ENCODE data around the gene KSR2. TPM values are rescaled to one million over a fixed set of nuclear protein-coding genes. Genes with fewer than 3 reads are reported as not detected.

KSR2 gene
- total RNA-seq, 1 experiment from 2014 or later = not detected

DNA sequence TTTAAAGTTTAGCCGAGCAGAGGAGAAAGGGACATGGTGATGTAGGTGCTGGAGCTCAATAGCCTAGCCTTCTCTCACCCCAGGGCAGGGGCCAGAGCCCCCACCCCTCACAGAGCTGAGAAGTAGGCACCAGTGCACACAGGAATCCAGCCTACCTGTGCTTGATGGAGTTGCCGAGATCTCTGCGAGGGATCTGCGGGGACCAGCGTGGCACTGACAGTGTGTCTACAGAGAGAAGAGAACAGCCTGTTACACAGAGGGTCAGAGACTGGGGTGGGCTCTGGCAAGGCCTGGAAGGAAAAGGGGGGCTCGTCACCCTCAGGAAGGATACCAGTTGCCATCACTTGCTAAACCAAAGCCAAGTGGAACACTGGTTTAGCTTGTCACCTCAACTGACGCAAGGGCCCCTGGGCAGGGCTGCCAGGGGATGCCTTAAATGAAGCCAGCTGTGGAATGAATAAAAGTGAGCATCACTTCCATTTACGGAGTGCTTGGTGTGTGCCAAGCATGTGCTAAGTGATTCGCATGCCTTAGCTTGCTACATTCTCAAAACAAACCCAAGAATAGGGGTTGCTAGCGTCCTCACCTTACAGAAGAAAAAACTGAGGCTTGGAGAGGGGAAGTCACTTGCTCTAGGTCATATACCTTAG, 386.5 kb downstream of the KSR2 start:
- Histone ChIP-seq H3K36me3 (ENCODE audit: insufficient read depth, low read length, poor library complexity, severe bottlenecking) (no peaks in the 10 kb centered on the region), H3K4me1 (ENCODE audit: insufficient read depth, low read length, poor library complexity, severe bottlenecking) (no peaks in the 10 kb centered on the region), H3K9me3 (ENCODE audit: low read depth, low read length, poor library complexity, severe bottlenecking) (no peaks in the 10 kb centered on the region), H3K27me3 (replicated peaks; ENCODE audit: insufficient read depth, low read depth, low read length, poor library complexity) (peaks cover 22% of the 10 kb centered on the region), H3K4me3 (ENCODE audit: low read depth, low read length, poor library complexity, severe bottlenecking) (no peak overlapping the region), H3K27ac (ENCODE audit: low read depth, low read length, poor library complexity, severe bottlenecking) (no peak overlapping the region)
- intact Hi-C loops (cut with micrococcal nuclease; ENCODE audit: unreplicated experiment) = loop anchor here (10.0 kb wide), 1 partner anchor 253 kb away; no protein-coding TSS in a partner anchor
- POLR2A ChIA-PET (ENCODE audit: low non-redundant PET) = no interaction called here
- BruUV-seq (replicated peaks) = no TSS peak
- CTCF ChIA-PET = no interaction called here
- no peak for TF ChIP-seq EZH2 (IDR thresholded peaks at IDR 0.05; ENCODE audit: borderline replicate concordance, low read depth, low read length, poor library complexity, severe bottlenecking)
- TF ChIP-seq, protein P1, sequence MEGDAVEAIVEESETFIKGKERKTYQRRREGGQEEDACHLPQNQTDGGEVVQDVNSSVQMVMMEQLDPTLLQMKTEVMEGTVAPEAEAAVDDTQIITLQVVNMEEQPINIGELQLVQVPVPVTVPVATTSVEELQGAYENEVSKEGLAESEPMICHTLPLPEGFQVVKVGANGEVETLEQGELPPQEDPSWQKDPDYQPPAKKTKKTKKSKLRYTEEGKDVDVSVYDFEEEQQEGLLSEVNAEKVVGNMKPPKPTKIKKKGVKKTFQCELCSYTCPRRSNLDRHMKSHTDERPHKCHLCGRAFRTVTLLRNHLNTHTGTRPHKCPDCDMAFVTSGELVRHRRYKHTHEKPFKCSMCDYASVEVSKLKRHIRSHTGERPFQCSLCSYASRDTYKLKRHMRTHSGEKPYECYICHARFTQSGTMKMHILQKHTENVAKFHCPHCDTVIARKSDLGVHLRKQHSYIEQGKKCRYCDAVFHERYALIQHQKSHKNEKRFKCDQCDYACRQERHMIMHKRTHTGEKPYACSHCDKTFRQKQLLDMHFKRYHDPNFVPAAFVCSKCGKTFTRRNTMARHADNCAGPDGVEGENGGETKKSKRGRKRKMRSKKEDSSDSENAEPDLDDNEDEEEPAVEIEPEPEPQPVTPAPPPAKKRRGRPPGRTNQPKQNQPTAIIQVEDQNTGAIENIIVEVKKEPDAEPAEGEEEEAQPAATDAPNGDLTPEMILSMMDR (conservative IDR thresholded peaks at IDR 0.05; ENCODE audit: low read depth, low read length) = no peak
- DNase-seq (ENCODE audit: low spot score) = no peak

DNA sequence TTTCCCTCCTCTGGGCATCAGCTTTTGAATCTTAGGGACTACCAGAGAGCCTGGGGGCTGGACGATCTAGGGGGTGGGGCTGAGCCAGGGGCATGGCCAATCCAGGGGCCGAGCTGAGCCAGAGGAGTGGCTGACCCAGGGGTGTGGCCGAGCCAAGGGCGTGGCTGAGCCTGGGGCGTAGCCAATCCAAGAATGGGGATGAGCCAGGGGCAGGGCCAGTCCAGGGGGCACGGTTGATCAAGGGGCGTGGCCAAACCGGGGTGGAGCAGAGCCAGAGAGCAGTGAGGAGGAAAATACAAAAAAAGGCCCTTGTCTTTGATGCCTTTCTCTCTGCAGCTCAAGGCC, 388.1 kb downstream of the KSR2 start:
- no peak overlapping the region for H3K27ac ChIP-seq (ENCODE audit: low read depth, low read length, poor library complexity, severe bottlenecking)
- TF ChIP-seq, protein P1 (conservative IDR thresholded peaks at IDR 0.05; ENCODE audit: low read depth, low read length) = no peak
- TF ChIP-seq EZH2 (IDR thresholded peaks at IDR 0.05; ENCODE audit: borderline replicate concordance, low read depth, low read length, poor library complexity, severe bottlenecking) = no peak
- ChIA-PET CTCF (no interaction called here), POLR2A (ENCODE audit: low non-redundant PET) (no interaction called here)
- peak; percentile 68 for DNase-seq (ENCODE audit: low spot score)
- H3K4me3 ChIP-seq (ENCODE audit: low read depth, low read length, poor library complexity, severe bottlenecking) = no peak overlapping the region
- intact Hi-C loops (cut with micrococcal nuclease; ENCODE audit: unreplicated experiment) = loop anchor here (10.0 kb wide), 1 partner anchor 254 kb away; no protein-coding TSS in a partner anchor
- H3K27me3 ChIP-seq (replicated peaks; ENCODE audit: insufficient read depth, low read depth, low read length, poor library complexity) = peaks cover 22% of the 10 kb centered on the region
- no peaks in the 10 kb centered on the region for H3K36me3 ChIP-seq (ENCODE audit: insufficient read depth, low read length, poor library complexity, severe bottlenecking)
- no peaks in the 10 kb centered on the region for H3K9me3 ChIP-seq (ENCODE audit: low read depth, low read length, poor library complexity, severe bottlenecking)
- BruUV-seq (replicated peaks) = no TSS peak
- no peaks in the 10 kb centered on the region for H3K4me1 ChIP-seq (ENCODE audit: insufficient read depth, low read length, poor library complexity, severe bottlenecking)

DNA sequence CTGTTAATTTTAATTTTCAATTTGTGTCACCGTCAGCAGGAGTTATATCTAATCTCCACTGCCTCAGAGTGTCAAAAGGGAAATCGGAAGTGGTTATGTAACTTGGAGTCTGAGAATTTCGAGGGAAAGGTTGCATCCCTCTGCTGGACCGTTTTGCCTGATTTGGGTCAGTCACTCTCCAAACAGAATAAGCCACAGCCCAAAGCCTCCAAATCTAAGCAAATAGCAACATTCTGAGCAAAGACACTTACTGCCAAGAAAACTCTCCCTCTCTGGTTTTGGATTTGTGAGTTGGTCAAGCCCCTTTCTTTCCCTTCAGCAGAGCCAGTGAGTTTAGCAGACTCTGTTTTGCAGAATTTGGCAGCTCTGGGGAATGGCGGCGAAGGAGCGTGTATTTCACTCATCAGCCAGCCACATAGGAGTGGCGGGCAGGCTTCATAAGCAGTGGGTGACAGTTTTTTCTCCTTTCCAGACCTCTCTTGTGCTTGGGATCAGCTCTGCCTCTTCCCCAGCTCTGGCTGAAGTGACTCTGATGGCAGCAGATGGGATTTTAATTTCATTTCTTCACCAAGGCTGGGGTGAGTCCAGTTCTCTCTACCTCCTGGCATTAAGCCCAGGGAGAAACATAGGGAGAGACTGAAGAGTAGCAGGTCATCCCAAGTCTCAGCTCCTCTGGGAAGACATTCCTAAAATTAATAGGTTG, 388.6 kb downstream of the KSR2 start:
- no peak for DNase-seq (ENCODE audit: low spot score)
- TF ChIP-seq, protein P1 (conservative IDR thresholded peaks at IDR 0.05; ENCODE audit: low read depth, low read length) = no peak
- no peak for TF ChIP-seq EZH2 (IDR thresholded peaks at IDR 0.05; ENCODE audit: borderline replicate concordance, low read depth, low read length, poor library complexity, severe bottlenecking)
- H3K9me3 ChIP-seq (ENCODE audit: low read depth, low read length, poor library complexity, severe bottlenecking) = no peaks in the 10 kb centered on the region
- H3K27ac ChIP-seq (ENCODE audit: low read depth, low read length, poor library complexity, severe bottlenecking) = no peak overlapping the region
- ChIA-PET CTCF (no interaction called here), POLR2A (ENCODE audit: low non-redundant PET) (no interaction called here)
- BruUV-seq (replicated peaks) = no TSS peak
- H3K27me3 ChIP-seq (replicated peaks; ENCODE audit: insufficient read depth, low read depth, low read length, poor library complexity) = peaks cover 18% of the 10 kb centered on the region
- no peaks in the 10 kb centered on the region for H3K4me1 ChIP-seq (ENCODE audit: insufficient read depth, low read length, poor library complexity, severe bottlenecking)
- intact Hi-C loops (cut with micrococcal nuclease; ENCODE audit: unreplicated experiment) = loop anchor here (10.0 kb wide), 1 partner anchor 255 kb away; no protein-coding TSS in a partner anchor
- H3K4me3 ChIP-seq (ENCODE audit: low read depth, low read length, poor library complexity, severe bottlenecking) = no peak overlapping the region
- no peaks in the 10 kb centered on the region for H3K36me3 ChIP-seq (ENCODE audit: insufficient read depth, low read length, poor library complexity, severe bottlenecking)

All from A673 (cell line).